ENCODE measurements around the gene CACNA2D3.

- TF ChIP-seq GATA3 (IDR thresholded peaks at IDR 0.05; ENCODE audit: low read depth, low read length) (no peak), GATA2 (IDR thresholded peaks at IDR 0.05; ENCODE audit: low read depth, low read length) (no peak)
Observed at GRCh38 chr3:54877730-54878129, 755.4 kb downstream of the CACNA2D3 start.
